ENCODE data around the gene ID4.

ID4 gene

DNA sequence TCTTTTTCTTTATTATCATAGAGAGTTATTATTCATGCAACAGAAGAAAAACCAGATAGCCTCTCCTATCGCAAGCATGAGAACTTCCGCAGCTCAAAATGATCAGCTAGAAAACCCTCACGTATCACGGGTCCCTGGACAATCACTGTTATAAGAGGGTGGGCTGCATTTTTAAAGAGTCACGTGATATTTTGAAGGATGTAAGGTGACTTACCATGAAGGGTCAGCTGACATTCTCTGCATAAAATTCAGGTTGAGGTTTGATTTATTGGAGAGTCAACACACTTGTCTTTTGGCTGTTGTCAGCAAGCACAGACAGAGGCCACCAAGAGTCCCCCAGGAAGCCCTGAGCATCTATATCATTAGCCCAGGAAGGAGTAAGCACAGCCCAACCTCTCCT, 39.5 kb downstream of the ID4 start:
- TF ChIP-seq, protein P1, sequence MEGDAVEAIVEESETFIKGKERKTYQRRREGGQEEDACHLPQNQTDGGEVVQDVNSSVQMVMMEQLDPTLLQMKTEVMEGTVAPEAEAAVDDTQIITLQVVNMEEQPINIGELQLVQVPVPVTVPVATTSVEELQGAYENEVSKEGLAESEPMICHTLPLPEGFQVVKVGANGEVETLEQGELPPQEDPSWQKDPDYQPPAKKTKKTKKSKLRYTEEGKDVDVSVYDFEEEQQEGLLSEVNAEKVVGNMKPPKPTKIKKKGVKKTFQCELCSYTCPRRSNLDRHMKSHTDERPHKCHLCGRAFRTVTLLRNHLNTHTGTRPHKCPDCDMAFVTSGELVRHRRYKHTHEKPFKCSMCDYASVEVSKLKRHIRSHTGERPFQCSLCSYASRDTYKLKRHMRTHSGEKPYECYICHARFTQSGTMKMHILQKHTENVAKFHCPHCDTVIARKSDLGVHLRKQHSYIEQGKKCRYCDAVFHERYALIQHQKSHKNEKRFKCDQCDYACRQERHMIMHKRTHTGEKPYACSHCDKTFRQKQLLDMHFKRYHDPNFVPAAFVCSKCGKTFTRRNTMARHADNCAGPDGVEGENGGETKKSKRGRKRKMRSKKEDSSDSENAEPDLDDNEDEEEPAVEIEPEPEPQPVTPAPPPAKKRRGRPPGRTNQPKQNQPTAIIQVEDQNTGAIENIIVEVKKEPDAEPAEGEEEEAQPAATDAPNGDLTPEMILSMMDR (IDR thresholded peaks at IDR 0.05; ENCODE audit: insufficient read depth, low read depth, low read length, missing control alignments) = no peak
- DNase-seq (ENCODE audit: low read depth) = no peak

DNA sequence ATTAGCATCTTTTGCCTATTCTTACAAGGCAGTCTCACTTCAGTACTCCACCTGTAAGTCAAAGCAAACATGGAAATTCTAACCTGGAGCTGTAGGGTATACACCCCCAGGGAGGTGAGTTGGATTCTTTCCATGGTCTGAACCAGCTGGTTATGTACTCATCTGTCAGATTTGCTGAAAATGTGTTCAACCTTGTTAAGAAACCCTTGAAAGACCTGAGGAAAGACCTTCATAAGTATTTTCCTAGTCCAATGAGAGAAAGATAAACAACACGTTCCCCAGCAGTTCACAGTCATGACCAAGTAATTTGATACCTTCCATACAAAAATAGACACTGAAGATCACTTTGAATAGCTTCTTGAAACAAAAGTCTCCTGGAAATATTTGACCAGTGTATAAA, 42.5 kb downstream of the ID4 start:
- TF ChIP-seq, protein P1 (IDR thresholded peaks at IDR 0.05; ENCODE audit: insufficient read depth, low read depth, low read length, missing control alignments) = no peak
- no peak overlapping the region for H3K4me3 ChIP-seq (ENCODE audit: low read depth, low read length)
- DNase-seq (ENCODE audit: low read depth) = no peak

More for the DNA sequence above, 39.5 kb downstream of the ID4 start:
- H3K4me3 ChIP-seq (ENCODE audit: low read depth, low read length) = no peak overlapping the region

DNA sequence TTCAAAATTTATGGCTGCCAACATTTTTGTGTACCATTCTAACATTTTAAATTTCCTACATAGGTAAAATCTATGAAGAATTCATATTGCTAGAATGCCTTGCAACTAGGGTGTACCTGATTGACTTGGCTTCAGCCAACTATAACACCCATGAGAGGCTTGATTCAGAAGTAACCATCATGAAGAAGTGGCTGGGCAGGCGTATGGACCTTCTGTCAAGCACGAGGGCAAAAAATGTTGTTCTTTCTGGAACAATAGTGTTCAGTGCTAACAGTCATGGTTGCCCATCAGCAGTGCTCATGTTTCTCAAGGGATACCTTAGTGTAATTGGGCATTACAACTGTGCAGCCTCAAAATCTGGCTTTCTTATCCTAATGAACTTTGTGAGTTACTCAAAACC, 42.9 kb downstream of the ID4 start:
- TF ChIP-seq, protein P1 (IDR thresholded peaks at IDR 0.05; ENCODE audit: insufficient read depth, low read depth, low read length, missing control alignments) = no peak
- DNase-seq (ENCODE audit: low read depth) = no peak
- no peak overlapping the region for H3K4me3 ChIP-seq (ENCODE audit: low read depth, low read length)

DNA sequence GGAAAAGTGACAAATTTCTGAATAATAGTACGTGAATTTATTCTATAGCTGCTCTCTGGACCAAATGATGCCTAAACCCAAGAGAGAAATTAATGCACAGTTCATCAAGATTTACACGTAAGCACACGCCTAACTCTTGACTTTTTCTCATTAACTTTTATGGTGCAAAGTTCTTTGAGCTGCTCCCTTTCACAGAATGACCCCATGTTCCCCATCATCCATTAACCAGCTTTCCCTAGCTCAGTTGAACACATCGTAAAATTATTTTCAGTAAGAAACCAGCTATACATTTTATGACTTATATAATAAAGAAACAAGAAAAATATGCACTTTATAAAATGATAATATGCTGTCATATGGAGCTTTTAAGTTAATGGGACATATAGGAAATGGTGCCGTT, 54.3 kb downstream of the ID4 start:
- no peak for DNase-seq (ENCODE audit: low read depth)
- TF ChIP-seq, protein P1 (IDR thresholded peaks at IDR 0.05; ENCODE audit: insufficient read depth, low read depth, low read length, missing control alignments) = no peak
- H3K4me3 ChIP-seq (ENCODE audit: low read depth, low read length) = no peak overlapping the region

Measured in GM12865 (cell line).